Measurements from ENCODE around the gene ELK1. TPM values are rescaled to one million over a fixed set of nuclear protein-coding genes. Genes with fewer than 3 reads are reported as not detected.

The ELK1 gene
- total and polyA plus RNA-seq, 10 of the 15 experiments (the other 5 are each of a cell fraction or from before 2014, with no cell fraction given): 4.1 to 55.5 (median 32.9) TPM

DNA sequence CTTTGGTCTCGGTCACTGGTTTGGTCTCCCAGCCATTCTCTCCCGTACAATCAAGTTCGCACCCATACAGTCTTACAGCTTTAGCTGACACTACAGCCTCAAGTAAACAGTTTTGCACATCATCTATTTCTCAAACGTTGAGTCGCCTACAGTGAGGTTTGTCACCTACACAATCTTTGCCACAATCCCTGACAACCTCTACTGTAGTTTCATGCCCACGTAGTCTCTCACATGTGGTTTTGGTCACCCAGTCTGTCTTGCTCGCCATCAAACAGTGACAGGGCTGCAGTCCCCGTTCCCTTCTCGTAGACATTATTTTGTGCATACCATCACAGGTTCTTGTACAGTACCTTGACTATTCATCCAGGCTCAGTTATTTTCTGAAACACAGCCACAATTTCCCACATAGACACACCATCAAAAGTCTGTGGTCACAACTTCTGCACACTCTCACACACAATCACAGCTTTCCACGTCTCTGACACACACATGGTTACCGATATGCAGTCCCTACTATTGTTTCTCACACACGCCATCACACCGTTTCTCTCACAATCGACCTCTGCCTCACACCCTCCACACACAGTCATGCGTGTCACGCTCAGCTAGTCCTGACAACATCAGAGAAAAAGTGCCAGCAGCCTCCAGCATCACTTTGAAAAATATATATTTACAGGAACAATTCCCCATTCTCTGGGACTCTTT is 15.3 kb downstream of the ELK1 start (continued):
- TF ChIP-seq, protein P1, sequence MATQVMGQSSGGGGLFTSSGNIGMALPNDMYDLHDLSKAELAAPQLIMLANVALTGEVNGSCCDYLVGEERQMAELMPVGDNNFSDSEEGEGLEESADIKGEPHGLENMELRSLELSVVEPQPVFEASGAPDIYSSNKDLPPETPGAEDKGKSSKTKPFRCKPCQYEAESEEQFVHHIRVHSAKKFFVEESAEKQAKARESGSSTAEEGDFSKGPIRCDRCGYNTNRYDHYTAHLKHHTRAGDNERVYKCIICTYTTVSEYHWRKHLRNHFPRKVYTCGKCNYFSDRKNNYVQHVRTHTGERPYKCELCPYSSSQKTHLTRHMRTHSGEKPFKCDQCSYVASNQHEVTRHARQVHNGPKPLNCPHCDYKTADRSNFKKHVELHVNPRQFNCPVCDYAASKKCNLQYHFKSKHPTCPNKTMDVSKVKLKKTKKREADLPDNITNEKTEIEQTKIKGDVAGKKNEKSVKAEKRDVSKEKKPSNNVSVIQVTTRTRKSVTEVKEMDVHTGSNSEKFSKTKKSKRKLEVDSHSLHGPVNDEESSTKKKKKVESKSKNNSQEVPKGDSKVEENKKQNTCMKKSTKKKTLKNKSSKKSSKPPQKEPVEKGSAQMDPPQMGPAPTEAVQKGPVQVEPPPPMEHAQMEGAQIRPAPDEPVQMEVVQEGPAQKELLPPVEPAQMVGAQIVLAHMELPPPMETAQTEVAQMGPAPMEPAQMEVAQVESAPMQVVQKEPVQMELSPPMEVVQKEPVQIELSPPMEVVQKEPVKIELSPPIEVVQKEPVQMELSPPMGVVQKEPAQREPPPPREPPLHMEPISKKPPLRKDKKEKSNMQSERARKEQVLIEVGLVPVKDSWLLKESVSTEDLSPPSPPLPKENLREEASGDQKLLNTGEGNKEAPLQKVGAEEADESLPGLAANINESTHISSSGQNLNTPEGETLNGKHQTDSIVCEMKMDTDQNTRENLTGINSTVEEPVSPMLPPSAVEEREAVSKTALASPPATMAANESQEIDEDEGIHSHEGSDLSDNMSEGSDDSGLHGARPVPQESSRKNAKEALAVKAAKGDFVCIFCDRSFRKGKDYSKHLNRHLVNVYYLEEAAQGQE (IDR thresholded peaks at IDR 0.05; ENCODE audit: low read depth, low read length): no peak
- TF ChIP-seq, protein P2, sequence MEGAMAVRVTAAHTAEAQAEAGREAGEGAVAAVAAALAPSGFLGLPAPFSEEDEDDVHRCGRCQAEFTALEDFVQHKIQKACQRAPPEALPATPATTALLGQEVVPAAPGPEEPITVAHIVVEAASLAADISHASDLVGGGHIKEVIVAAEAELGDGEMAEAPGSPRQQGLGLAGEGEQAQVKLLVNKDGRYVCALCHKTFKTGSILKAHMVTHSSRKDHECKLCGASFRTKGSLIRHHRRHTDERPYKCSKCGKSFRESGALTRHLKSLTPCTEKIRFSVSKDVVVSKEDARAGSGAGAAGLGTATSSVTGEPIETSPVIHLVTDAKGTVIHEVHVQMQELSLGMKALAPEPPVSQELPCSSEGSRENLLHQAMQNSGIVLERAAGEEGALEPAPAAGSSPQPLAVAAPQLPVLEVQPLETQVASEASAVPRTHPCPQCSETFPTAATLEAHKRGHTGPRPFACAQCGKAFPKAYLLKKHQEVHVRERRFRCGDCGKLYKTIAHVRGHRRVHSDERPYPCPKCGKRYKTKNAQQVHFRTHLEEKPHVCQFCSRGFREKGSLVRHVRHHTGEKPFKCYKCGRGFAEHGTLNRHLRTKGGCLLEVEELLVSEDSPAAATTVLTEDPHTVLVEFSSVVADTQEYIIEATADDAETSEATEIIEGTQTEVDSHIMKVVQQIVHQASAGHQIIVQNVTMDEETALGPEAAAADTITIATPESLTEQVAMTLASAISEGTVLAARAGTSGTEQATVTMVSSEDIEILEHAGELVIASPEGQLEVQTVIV (IDR thresholded peaks at IDR 0.05; ENCODE audit: borderline replicate concordance, partially characterized antibody): no peak
- peak in 1 of 2 experiments; percentile 60; a peak in 1 of 4 replicates for TF ChIP-seq BHLHE40 (IDR thresholded peaks at IDR 0.05; ENCODE audit: borderline replicate concordance in 1 of 2, low read depth in 2 of 2, low read length in 1 of 2)
- TF ChIP-seq TAF1 (IDR thresholded peaks at IDR 0.05; ENCODE audit: borderline replicate concordance, low read depth, low read length): no peak
- TF ChIP-seq, protein P3, sequence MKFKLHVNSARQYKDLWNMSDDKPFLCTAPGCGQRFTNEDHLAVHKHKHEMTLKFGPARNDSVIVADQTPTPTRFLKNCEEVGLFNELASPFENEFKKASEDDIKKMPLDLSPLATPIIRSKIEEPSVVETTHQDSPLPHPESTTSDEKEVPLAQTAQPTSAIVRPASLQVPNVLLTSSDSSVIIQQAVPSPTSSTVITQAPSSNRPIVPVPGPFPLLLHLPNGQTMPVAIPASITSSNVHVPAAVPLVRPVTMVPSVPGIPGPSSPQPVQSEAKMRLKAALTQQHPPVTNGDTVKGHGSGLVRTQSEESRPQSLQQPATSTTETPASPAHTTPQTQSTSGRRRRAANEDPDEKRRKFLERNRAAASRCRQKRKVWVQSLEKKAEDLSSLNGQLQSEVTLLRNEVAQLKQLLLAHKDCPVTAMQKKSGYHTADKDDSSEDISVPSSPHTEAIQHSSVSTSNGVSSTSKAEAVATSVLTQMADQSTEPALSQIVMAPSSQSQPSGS (IDR thresholded peaks at IDR 0.05; ENCODE audit: low read length): no peak
- no peak for TF ChIP-seq SRF (IDR thresholded peaks at IDR 0.05; ENCODE audit: low read depth in 2 of 2, low read length in 2 of 2)
- peak; percentile 18 for TF ChIP-seq MEF2B (IDR thresholded peaks at IDR 0.05; ENCODE audit: partially characterized antibody, poor library complexity, severe bottlenecking)
- TF ChIP-seq, protein P4, sequence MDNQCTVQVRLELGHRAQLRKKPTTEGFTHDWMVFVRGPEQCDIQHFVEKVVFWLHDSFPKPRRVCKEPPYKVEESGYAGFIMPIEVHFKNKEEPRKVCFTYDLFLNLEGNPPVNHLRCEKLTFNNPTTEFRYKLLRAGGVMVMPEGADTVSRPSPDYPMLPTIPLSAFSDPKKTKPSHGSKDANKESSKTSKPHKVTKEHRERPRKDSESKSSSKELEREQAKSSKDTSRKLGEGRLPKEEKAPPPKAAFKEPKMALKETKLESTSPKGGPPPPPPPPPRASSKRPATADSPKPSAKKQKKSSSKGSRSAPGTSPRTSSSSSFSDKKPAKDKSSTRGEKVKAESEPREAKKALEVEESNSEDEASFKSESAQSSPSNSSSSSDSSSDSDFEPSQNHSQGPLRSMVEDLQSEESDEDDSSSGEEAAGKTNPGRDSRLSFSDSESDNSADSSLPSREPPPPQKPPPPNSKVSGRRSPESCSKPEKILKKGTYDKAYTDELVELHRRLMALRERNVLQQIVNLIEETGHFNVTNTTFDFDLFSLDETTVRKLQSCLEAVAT (IDR thresholded peaks at IDR 0.05): peak; percentile 83
- TF ChIP-seq, protein P5, sequence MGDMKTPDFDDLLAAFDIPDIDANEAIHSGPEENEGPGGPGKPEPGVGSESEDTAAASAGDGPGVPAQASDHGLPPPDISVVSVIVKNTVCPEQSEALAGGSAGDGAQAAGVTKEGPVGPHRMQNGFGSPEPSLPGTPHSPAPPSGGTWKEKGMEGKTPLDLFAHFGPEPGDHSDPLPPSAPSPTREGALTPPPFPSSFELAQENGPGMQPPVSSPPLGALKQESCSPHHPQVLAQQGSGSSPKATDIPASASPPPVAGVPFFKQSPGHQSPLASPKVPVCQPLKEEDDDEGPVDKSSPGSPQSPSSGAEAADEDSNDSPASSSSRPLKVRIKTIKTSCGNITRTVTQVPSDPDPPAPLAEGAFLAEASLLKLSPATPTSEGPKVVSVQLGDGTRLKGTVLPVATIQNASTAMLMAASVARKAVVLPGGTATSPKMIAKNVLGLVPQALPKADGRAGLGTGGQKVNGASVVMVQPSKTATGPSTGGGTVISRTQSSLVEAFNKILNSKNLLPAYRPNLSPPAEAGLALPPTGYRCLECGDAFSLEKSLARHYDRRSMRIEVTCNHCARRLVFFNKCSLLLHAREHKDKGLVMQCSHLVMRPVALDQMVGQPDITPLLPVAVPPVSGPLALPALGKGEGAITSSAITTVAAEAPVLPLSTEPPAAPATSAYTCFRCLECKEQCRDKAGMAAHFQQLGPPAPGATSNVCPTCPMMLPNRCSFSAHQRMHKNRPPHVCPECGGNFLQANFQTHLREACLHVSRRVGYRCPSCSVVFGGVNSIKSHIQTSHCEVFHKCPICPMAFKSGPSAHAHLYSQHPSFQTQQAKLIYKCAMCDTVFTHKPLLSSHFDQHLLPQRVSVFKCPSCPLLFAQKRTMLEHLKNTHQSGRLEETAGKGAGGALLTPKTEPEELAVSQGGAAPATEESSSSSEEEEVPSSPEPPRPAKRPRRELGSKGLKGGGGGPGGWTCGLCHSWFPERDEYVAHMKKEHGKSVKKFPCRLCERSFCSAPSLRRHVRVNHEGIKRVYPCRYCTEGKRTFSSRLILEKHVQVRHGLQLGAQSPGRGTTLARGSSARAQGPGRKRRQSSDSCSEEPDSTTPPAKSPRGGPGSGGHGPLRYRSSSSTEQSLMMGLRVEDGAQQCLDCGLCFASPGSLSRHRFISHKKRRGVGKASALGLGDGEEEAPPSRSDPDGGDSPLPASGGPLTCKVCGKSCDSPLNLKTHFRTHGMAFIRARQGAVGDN (IDR thresholded peaks at IDR 0.05): peak; percentile 70; the same call in 1 of the 2 replicates
- TF ChIP-seq ATF7 (IDR thresholded peaks at IDR 0.05; ENCODE audit: low read depth): peak; percentile 41; the same call in 1 of the 2 replicates
- peak; percentile 21; the same call in 1 of the 2 replicates for TF ChIP-seq BACH1 (IDR thresholded peaks at IDR 0.05; ENCODE audit: borderline replicate concordance)
- TF ChIP-seq, protein P6, sequence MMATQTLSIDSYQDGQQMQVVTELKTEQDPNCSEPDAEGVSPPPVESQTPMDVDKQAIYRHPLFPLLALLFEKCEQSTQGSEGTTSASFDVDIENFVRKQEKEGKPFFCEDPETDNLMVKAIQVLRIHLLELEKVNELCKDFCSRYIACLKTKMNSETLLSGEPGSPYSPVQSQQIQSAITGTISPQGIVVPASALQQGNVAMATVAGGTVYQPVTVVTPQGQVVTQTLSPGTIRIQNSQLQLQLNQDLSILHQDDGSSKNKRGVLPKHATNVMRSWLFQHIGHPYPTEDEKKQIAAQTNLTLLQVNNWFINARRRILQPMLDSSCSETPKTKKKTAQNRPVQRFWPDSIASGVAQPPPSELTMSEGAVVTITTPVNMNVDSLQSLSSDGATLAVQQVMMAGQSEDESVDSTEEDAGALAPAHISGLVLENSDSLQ (IDR thresholded peaks at IDR 0.05): peak; percentile 55; the same call in 1 of the 2 replicates
- no peak for TF ChIP-seq NFXL1 (IDR thresholded peaks at IDR 0.05; ENCODE audit: borderline replicate concordance)
